Gastroesophageal sphincter (tissue), 3 donors: ENCODE measurements around the gene VIPR1.
A peak's percentile ranks its signal among the peaks of the same experiment; 100 is the strongest.

Experiments
- CTCF ChIP-seq, 4 experiments: fragments of 200-600 bp in 2 of 4; fragments of 450-650 bp in 2 of 4; sonication (generic) in 1 of 4; IDR thresholded peaks; one replicate each; pipeline ENCODE4 v1.5.1; 2017 to 2019; ENCODE audit warnings: antibody characterized with exemption in 4 of 4, mild to moderate bottlenecking in 2 of 4, moderate library complexity in 2 of 4
- EP300 ChIP-seq: sonication (generic); formaldehyde crosslinking; IDR thresholded peaks from one replicate; pipeline ENCODE4 v1.6.1; 2017; ENCODE audit warnings: antibody characterized with exemption, mild to moderate bottlenecking
- POLR2A ChIP-seq, 2 donors: fragments of 450-650 bp; IDR thresholded peaks; one replicate each; pipeline ENCODE4 v1.6.1; 2017; ENCODE audit warnings: antibody characterized with exemption in 2 of 2, mild to moderate bottlenecking in 2 of 2, moderate library complexity in 1 of 2
- POLR2AphosphoS5 ChIP-seq: sonication (generic); formaldehyde crosslinking; IDR thresholded peaks from one replicate; pipeline ENCODE4 v1.6.1; 2017; ENCODE audit warnings: antibody characterized with exemption

DNA sequence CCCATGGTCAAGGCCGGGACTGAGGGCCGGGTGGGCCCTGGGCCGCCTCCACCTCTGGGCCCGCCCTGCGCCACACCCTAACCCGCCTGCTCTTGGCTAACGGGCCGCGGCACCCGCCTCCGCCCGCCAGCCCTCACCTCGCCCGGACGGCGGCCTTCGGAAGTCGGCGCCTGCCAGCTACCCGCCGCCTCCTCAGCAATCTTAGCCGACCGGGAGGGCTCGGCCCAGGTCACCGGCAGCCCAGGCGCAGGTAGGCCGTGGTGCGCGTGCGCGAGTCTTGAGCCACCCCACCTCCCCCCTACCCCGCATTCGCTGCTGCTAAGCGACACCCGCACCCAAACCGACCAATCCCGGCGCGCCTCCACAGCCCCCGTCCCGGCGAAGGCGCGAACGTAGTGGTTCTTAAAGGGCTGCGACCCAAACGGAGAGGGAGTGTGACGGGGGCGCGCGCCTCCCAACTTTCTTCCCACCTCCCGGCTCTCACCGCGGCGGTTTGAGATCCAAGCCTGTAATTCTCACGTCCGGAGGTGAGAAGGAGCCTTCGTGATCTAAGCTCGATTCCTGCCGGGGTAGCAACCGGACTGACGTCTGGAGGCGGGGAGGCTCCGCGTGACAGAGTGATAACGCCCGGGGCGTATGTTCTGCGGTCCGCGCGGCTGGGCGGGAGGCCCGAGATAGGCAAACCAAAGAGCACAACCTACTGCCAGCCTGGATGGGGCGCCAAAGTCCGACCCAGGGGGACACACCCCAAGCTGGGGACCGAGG, 79.4 kb downstream of the VIPR1 start, which contains the start of gene SEC22C:
- peak in 2 of 4 experiments; percentile 11 to 44 for TF ChIP-seq CTCF (IDR thresholded peaks at IDR 0.05)
- peak; percentile 61 to 70 for TF ChIP-seq POLR2A (IDR thresholded peaks at IDR 0.05)
- TF ChIP-seq POLR2AphosphoS5: peak; percentile 71
- TF ChIP-seq EP300: no peak
